ENCODE data around the gene HRH1. TPM values are rescaled to one million over a fixed set of nuclear protein-coding genes. Genes with fewer than 3 reads are reported as not detected.

HRH1 gene
- total RNA-seq, 1 donor from 2014 or later: 0.31 TPM

DNA sequence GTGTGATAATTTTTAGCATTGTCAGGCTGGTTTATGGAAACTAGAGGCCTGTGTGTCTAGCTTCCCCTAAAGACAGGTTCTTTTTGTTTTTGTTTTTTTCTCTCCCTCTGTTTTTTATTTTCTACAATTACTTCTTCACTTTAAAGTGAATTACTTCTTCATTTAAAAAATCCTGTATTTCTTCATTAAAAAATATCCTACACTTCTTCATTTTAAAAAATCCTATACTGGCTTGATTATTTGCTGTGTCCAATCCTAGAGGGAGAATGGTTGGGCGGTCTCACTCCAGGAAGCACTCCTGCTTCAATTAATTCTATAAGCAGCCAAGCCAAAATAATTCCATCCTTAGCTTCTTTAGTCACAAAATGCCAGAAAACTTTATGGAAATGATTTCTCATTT is 129.7 kb downstream of the HRH1 start:
- no peaks in the 10 kb centered on the region for H3K27me3 Mint-ChIP-seq (ENCODE audit: low read depth)
- no peaks in the 10 kb centered on the region for H3K9me3 Mint-ChIP-seq
- no peak overlapping the region for H3K4me3 Mint-ChIP-seq
- DNase-seq (ENCODE audit: low spot score in 2 of 2, unreplicated experiment in 2 of 2): no peak
- H3K36me3 Mint-ChIP-seq: peaks cover 3% of the 10 kb centered on the region
- no peak overlapping the region for H3K27ac Mint-ChIP-seq
- H3K4me1 Mint-ChIP-seq: peaks cover 17% of the 10 kb centered on the region
- TF ChIP-seq, protein P1, sequence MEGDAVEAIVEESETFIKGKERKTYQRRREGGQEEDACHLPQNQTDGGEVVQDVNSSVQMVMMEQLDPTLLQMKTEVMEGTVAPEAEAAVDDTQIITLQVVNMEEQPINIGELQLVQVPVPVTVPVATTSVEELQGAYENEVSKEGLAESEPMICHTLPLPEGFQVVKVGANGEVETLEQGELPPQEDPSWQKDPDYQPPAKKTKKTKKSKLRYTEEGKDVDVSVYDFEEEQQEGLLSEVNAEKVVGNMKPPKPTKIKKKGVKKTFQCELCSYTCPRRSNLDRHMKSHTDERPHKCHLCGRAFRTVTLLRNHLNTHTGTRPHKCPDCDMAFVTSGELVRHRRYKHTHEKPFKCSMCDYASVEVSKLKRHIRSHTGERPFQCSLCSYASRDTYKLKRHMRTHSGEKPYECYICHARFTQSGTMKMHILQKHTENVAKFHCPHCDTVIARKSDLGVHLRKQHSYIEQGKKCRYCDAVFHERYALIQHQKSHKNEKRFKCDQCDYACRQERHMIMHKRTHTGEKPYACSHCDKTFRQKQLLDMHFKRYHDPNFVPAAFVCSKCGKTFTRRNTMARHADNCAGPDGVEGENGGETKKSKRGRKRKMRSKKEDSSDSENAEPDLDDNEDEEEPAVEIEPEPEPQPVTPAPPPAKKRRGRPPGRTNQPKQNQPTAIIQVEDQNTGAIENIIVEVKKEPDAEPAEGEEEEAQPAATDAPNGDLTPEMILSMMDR (IDR thresholded peaks at IDR 0.05; ENCODE audit: unreplicated experiment): no peak

- Mint-ChIP-seq H3K9me3 (no peaks in the 10 kb centered on the region), H3K27me3 (ENCODE audit: low read depth) (no peaks in the 10 kb centered on the region), H3K4me1 (peaks cover 19% of the 10 kb centered on the region), H3K36me3 (no peaks in the 10 kb centered on the region), H3K27ac (no peak overlapping the region), H3K4me3 (no peak overlapping the region)
- no peak for DNase-seq (ENCODE audit: low spot score in 2 of 2, unreplicated experiment in 2 of 2)
- TF ChIP-seq, protein P1 (IDR thresholded peaks at IDR 0.05; ENCODE audit: unreplicated experiment): no peak
Observed at GRCh38 chr3:11285471-11285870, 131.2 kb downstream of the HRH1 start.

DNA sequence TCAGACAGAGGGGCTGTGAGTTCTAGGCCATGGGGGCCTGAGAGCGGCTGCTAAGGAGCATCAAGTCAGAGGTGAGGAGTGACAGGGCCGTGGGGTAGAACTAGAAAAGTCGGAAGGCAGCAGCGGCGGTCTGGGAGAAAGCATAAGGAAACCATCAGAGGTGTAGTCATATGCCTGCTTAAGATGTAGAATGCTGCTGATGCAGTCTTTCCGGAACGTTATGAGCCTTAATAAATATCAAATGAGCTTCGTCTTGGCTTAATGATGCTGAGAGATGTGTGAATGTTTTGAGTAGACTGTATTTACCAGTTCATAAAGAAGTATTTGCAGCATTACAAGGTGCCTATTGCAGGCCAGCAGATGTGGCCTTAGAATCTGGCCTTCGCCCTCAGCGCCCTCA is 133.1 kb downstream of the HRH1 start:
- Mint-ChIP-seq H3K4me1 (peaks cover 19% of the 10 kb centered on the region), H3K36me3 (peaks cover 3% of the 10 kb centered on the region), H3K9me3 (no peaks in the 10 kb centered on the region), H3K27ac (peak overlapping the region; percentile 70), H3K4me3 (no peak overlapping the region), H3K27me3 (ENCODE audit: low read depth) (no peaks in the 10 kb centered on the region)
- TF ChIP-seq, protein P1 (IDR thresholded peaks at IDR 0.05; ENCODE audit: unreplicated experiment): no peak
- DNase-seq (ENCODE audit: low spot score in 2 of 2, unreplicated experiment in 2 of 2): no peak

- Mint-ChIP-seq H3K4me1 (peaks cover 19% of the 10 kb centered on the region), H3K27me3 (ENCODE audit: low read depth) (no peaks in the 10 kb centered on the region), H3K27ac (no peak overlapping the region), H3K36me3 (peaks cover 3% of the 10 kb centered on the region), H3K4me3 (no peak overlapping the region), H3K9me3 (no peaks in the 10 kb centered on the region)
- TF ChIP-seq, protein P1 (IDR thresholded peaks at IDR 0.05; ENCODE audit: unreplicated experiment): no peak
- DNase-seq (ENCODE audit: low spot score in 2 of 2, unreplicated experiment in 2 of 2): no peak
Observed at GRCh38 chr3:11288021-11288491, 133.8 kb downstream of the HRH1 start.

GRCh38 chr3:11288786-11289637 is 134.7 kb downstream of the HRH1 start:
- Mint-ChIP-seq H3K27me3 (ENCODE audit: low read depth) (no peaks in the 10 kb centered on the region), H3K4me1 (peaks cover 19% of the 10 kb centered on the region), H3K9me3 (no peaks in the 10 kb centered on the region), H3K27ac (peak overlapping the region; percentile 74), H3K36me3 (peaks cover 3% of the 10 kb centered on the region), H3K4me3 (no peak overlapping the region)
- TF ChIP-seq, protein P1 (IDR thresholded peaks at IDR 0.05; ENCODE audit: unreplicated experiment): no peak
- DNase-seq (ENCODE audit: low spot score in 2 of 2, unreplicated experiment in 2 of 2): no peak

Measured in mesothelial cell of epicardium (in vitro differentiated cells).